ENCODE measurements around the gene CKMT1A. TPM values are rescaled to one million over a fixed set of nuclear protein-coding genes. Genes with fewer than 3 reads are reported as not detected.
"Not testable (repeated sequence)": the region's sequence is repeated elsewhere in the genome, so short reads cannot be mapped to it uniquely, and the experiment has no call there.

CKMT1A gene
- total RNA-seq (1 to 10 TPM in 1 of 2 donors, under 1 TPM in 1; 0.68 to 1.2 TPM), polyA plus RNA-seq (ENCODE audit: insufficient read depth, low read depth, low replicate concordance) (1.4 TPM)
- long read RNA-seq, donor 1, result 0 reads
- long read RNA-seq, donor 2, result 0 reads

- H3K36me3 ChIP-seq (ENCODE audit: low read depth, missing control alignments); H3K9me3 ChIP-seq; H3K4me3 ChIP-seq; H3K4me1 ChIP-seq; H3K27me3 ChIP-seq; DNase-seq; intact Hi-C loops (cut with DNase I; ENCODE audit: low total_unique reads); H3K27ac ChIP-seq: not testable (repeated sequence)
- WGBS, 2 donors, result no CpG with 5 or more reads among the region's 43 CpGs
Observed at GRCh38 chr15:43693148-43694022, at the start of gene CKMT1A. Gene CKMT1A (plus strand): TSS chr15:43693859. CDS start chr15:43694051, 192 bp downstream.

GRCh38 chr15:43648649-43649429 lies 44.8 kb upstream of the CKMT1A start, which contains the start of gene CATSPER2:
Gene CATSPER2 (minus strand): TSS chr15:43648844. CDS start chr15:43648061, 783 bp downstream.
- peak; percentile 70 for DNase-seq
- WGBS, 2 donors, result 77% methylated on average over 35 to 84 of the region's 85 CpGs
- Histone ChIP-seq H3K27me3 (no peaks in the 10 kb centered on the region), H3K27ac (no peak within 1 kb of the TSS), H3K9me3 (no peaks in the 10 kb centered on the region), H3K4me3 (peak within 1 kb of the TSS; percentile 31 to 53), H3K4me1 (no peaks in the 10 kb centered on the region), H3K36me3 (ENCODE audit: low read depth, missing control alignments) (no peaks in the 10 kb centered on the region)
- intact Hi-C loops (cut with DNase I; ENCODE audit: low total_unique reads), result no loop called here
- no peak for TF ChIP-seq CTCF (IDR thresholded peaks at IDR 0.05)
- TF ChIP-seq POLR2A (IDR thresholded peaks at IDR 0.05), result no peak

- H3K27ac ChIP-seq; H3K36me3 ChIP-seq (ENCODE audit: low read depth, missing control alignments); DNase-seq; H3K27me3 ChIP-seq; H3K4me1 ChIP-seq; intact Hi-C loops (cut with DNase I; ENCODE audit: low total_unique reads); H3K9me3 ChIP-seq: not testable (repeated sequence)
- 71 to 86% methylated on average over 16 of the region's 16 CpGs for WGBS, 2 donors
- peak overlapping the region; percentile 31 to 53 for H3K4me3 ChIP-seq
Observed at GRCh38 chr15:43649430-43649926, 44.2 kb upstream of the CKMT1A start.

- H3K27ac ChIP-seq; H3K36me3 ChIP-seq (ENCODE audit: low read depth, missing control alignments); DNase-seq; H3K9me3 ChIP-seq; intact Hi-C loops (cut with DNase I; ENCODE audit: low total_unique reads); H3K4me3 ChIP-seq; H3K4me1 ChIP-seq; H3K27me3 ChIP-seq: not testable (repeated sequence)
- no CpG with 5 or more reads among the region's 10 CpGs for WGBS, 2 donors
Observed at GRCh38 chr15:43659727-43660126, 33.9 kb upstream of the CKMT1A start.

- no CpG with 5 or more reads among the region's 2 CpGs for WGBS, 2 donors
- intact Hi-C loops (cut with DNase I; ENCODE audit: low total_unique reads); H3K4me1 ChIP-seq: not testable (repeated sequence)
Observed at GRCh38 chr15:43662293-43662692, 31.4 kb upstream of the CKMT1A start.

GRCh38 chr15:43663333-43663732 lies 30.3 kb upstream of the CKMT1A start:
- H3K4me3 ChIP-seq; H3K36me3 ChIP-seq (ENCODE audit: low read depth, missing control alignments); intact Hi-C loops (cut with DNase I; ENCODE audit: low total_unique reads); H3K9me3 ChIP-seq; H3K27me3 ChIP-seq; DNase-seq; H3K27ac ChIP-seq; H3K4me1 ChIP-seq: not testable (repeated sequence)
- no CpG with 5 or more reads among the region's 8 CpGs for WGBS, 2 donors

More at GRCh38 chr15:43662293-43662692, 31.4 kb upstream of the CKMT1A start:
- H3K27ac ChIP-seq; H3K27me3 ChIP-seq; H3K4me3 ChIP-seq; H3K36me3 ChIP-seq (ENCODE audit: low read depth, missing control alignments); H3K9me3 ChIP-seq; DNase-seq: not testable (repeated sequence)

GRCh38 chr15:43666177-43666576 lies 27.5 kb upstream of the CKMT1A start:
- H3K4me3 ChIP-seq; H3K9me3 ChIP-seq; intact Hi-C loops (cut with DNase I; ENCODE audit: low total_unique reads); H3K36me3 ChIP-seq (ENCODE audit: low read depth, missing control alignments); H3K27me3 ChIP-seq; H3K27ac ChIP-seq; H3K4me1 ChIP-seq; DNase-seq: not testable (repeated sequence)
- no CpG with 5 or more reads among the region's 1 CpG for WGBS, 2 donors

- H3K36me3 ChIP-seq (ENCODE audit: low read depth, missing control alignments); H3K4me3 ChIP-seq; DNase-seq; intact Hi-C loops (cut with DNase I; ENCODE audit: low total_unique reads); H3K9me3 ChIP-seq; H3K27me3 ChIP-seq; H3K4me1 ChIP-seq; H3K27ac ChIP-seq: not testable (repeated sequence)
- no CpG with 5 or more reads among the region's 1 CpG for WGBS, 2 donors
Observed at GRCh38 chr15:43674175-43674574, 19.5 kb upstream of the CKMT1A start.

GRCh38 chr15:43689604-43690301 lies 3.9 kb upstream of the CKMT1A start:
- intact Hi-C loops (cut with DNase I; ENCODE audit: low total_unique reads); H3K9me3 ChIP-seq; H3K27ac ChIP-seq; DNase-seq; H3K36me3 ChIP-seq (ENCODE audit: low read depth, missing control alignments); H3K4me3 ChIP-seq; H3K4me1 ChIP-seq; H3K27me3 ChIP-seq: not testable (repeated sequence)
- no CpG with 5 or more reads among the region's 54 CpGs for WGBS, 2 donors

GRCh38 chr15:43692679-43693078 lies 980 bp upstream of the CKMT1A start:
- H3K4me3 ChIP-seq; DNase-seq; H3K9me3 ChIP-seq; H3K27me3 ChIP-seq; H3K4me1 ChIP-seq; intact Hi-C loops (cut with DNase I; ENCODE audit: low total_unique reads); H3K36me3 ChIP-seq (ENCODE audit: low read depth, missing control alignments); H3K27ac ChIP-seq: not testable (repeated sequence)
- WGBS, 2 donors, result 47% methylated on average over 3 of the region's 7 CpGs; no CpG with 5 or more reads in 1 of the 2 donors
